HG03159 (cell line): ENCODE measurements around the gene GMPPA.

ENCODE experiments used
- ATAC-seq: cut with Tn5 transposase; IDR thresholded peaks from one replicate; pipeline ENCODE4 v1.9.1; 2021; ENCODE audit warnings: mild to moderate bottlenecking, moderate library complexity; ENCODE audit not compliant: unreplicated experiment

The GMPPA gene

GRCh38 chr2:219467736-219468075 lies 31.0 kb upstream of the GMPPA start:
- ATAC-seq, result no peak

DNA sequence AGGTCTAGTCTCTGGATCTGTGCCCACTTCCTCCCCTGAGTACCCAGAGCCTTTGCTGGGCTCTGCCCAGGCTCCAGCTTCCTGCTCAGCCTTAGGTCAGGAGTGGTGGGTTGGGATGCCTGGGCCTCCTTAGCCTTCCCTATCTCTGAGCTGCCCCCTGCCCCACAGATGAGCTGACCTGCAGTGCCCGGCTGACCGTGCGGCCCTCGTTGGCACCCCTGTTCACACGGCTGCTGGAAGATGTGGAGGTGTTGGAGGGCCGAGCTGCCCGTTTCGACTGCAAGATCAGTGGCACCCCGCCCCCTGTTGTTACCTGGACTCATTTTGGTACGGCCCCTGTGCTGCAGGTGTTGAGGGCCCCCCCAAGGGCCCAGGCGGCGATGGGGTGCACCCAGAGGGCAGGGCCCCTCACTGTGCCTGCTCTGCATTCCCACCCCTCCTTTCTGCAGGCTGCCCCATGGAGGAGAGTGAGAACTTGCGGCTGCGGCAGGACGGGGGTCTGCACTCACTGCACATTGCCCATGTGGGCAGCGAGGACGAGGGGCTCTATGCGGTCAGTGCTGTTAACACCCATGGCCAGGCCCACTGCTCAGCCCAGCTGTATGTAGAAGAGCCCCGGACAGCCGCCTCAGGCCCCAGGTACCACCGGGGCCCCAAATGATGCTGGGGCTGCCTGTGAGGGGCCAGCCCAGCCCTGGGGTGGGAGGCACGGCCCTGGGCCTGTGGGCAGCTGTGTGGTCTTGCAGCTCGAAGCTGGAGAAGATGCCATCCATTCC lies 30.1 kb upstream of the GMPPA start:
- no peak for ATAC-seq

GRCh38 chr2:219469186-219469724 lies 29.4 kb upstream of the GMPPA start:
- no peak for ATAC-seq

- ATAC-seq, result no peak
Observed at GRCh38 chr2:219470429-219470828, 28.3 kb upstream of the GMPPA start.

DNA sequence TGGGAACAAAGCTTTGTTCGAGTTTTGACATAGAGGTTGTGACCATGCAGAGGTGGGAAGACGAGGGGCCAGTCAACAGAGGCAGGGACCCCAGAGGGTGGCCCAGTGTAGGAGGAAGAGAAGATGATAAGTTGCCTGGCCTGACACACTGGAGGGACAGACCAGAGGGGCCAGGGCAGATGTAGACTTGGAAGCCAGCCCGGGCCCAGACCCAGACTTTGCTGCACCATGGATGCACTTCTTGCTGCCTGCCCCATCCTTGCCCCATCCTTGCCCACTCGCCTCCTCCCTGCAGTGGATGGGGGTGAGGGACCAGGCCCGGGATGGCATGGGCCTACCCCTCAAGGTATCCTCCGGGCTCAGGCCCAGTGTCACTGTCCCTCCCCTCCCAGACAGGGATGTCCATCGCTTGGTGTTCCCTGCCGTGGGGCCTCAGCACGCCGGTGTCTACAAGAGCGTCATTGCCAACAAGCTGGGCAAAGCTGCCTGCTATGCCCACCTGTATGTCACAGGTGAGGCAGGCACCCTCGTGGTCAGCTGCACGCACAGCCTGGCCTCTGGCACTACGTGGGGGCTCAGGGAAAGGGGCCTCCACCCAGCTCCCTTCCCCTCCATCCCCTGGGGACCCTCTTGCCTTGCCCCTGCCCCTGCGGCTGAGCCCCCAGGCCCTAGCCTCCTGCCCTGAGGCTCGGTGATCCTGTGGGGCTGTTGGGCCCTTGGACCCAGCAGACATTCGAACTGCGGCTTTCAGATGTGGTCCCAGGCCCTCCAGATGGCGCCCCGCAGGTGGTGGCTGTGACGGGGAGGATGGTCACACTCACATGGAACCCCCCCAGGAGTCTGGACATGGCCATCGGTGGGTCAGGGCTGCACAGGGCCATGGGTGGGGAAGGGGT lies 27.0 kb upstream of the GMPPA start:
- ATAC-seq, result no peak

DNA sequence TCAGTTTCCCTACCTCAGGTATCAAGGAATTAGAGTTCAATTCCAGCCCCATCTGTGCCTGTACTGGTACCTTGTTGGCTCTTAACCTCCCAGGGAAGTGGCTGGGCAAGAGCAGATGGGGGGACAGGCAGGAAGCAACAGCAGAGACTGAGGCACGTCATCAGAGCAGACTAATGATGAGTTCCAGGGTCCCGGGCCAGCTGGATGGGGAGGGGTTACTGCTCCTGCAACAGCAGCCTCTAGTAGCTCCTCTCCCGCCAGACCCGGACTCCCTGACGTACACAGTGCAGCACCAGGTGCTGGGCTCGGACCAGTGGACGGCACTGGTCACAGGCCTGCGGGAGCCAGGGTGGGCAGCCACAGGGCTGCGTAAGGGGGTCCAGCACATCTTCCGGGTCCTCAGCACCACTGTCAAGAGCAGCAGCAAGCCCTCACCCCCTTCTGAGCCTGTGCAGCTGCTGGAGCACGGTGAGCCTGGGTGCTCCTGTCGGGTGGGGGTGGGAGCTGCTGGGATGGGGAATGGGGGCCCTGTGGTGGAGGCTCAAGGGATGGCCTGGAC lies 26.0 kb upstream of the GMPPA start:
- ATAC-seq, result no peak

DNA sequence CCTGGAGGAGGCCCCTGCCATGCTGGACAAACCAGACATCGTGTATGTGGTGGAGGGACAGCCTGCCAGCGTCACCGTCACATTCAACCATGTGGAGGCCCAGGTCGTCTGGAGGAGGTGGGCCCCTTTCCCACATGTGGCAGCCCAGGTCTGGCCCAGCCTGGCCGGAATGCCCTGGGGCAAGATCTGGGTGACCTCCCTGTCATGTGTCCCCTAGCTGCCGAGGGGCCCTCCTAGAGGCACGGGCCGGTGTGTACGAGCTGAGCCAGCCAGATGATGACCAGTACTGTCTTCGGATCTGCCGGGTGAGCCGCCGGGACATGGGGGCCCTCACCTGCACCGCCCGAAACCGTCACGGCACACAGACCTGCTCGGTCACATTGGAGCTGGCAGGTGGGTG lies 25.2 kb upstream of the GMPPA start:
- ATAC-seq, result no peak

DNA sequence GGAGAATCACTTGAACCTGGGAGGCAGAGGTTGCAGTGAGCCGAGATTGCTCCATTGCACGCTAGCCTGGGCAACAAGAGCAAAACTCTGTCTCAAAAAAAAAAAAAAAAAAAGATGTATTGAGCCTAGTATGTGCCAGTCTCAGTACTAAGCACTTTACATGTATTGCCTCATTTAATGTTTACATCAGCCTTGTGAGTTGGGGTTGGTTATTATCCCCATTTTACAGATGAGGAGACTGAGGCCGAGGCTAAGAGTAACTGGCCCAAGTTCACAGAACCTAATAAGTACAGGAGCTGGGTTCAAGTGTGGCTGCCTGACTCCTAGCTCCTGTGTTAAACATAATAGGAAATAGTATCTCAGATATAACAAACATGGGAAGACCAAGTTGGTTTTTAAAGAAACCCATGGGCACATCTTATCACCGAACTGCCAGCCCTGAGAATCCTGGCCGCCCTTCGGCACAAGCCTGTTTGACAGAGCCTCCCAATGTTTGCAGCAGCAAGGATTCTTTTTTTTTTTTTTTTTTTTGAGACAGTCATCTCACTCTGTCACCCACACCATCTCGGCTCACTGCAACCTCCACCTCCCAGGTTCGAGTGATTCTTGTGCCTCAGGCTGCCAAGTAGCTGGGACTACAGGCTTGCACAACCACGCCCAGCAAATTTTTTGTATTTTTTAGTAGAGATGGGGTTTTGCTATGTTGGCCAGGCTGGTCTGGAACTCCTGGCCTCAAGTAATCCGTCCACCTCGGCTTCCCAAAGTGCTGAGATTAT lies 24.2 kb upstream of the GMPPA start:
- no peak for ATAC-seq

- ATAC-seq, result no peak
Observed at GRCh38 chr2:219475278-219475677, 23.4 kb upstream of the GMPPA start.

- ATAC-seq, result peak; percentile 62
Observed at GRCh38 chr2:219475697-219476651, 22.7 kb upstream of the GMPPA start.

- ATAC-seq, result no peak
Observed at GRCh38 chr2:219476652-219477151, 22.0 kb upstream of the GMPPA start.

DNA sequence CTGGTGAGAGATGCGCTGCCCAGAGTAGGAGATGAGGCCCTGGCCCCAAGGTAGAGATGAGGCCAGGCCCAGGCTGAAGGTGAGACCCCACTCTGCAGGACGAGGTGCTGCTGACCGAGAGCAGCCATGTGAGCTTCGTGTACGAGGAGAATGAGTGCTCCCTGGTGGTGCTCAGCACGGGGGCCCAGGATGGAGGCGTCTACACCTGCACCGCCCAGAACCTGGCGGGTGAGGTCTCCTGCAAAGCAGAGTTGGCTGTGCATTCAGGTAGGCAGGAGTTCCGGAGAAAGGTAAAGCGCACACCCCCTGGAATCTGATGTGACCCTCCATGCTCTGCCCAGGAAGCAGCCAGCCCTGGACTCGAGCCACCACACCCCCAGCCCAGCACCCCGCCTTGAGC lies 21.5 kb upstream of the GMPPA start:
- ATAC-seq, result no peak

DNA sequence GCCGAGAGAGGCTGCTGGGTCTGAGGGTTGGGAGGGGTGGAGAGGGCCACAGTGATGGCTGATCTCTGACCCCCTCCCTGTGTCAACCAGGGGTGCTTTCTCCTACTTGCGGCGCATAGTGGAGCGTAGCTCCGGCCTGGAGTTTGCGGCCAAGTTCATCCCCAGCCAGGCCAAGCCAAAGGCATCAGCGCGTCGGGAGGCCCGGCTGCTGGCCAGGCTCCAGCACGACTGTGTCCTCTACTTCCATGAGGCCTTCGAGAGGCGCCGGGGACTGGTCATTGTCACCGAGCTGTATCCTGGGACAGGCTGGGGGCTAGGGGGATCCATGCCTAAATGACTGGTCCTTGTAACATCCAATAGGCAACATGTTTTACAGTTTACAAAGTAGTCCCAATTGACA lies 20.9 kb upstream of the GMPPA start:
- no peak for ATAC-seq

DNA sequence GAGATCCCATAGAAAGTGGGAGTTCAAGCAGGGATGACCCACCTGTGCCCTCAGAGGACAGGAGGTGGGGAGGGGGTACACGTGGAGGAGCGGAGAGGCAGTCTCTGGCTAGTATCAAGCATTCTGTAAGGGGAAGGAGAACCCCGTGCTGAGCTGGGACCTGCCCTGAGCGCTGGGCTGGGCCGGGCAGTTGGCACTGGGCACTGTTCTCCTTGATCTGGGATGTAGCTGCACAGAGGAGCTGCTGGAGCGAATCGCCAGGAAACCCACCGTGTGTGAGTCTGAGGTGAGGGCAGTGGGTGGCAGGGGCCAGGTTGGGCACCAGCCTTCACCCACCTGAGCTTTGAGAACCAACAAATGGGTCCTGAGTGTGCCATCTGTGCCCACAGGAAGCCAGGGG lies 19.8 kb upstream of the GMPPA start:
- no peak for ATAC-seq

GRCh38 chr2:219480004-219480403 lies 18.7 kb upstream of the GMPPA start:
- no peak for ATAC-seq

GRCh38 chr2:219482674-219483405 lies 15.9 kb upstream of the GMPPA start:
- no peak for ATAC-seq

DNA sequence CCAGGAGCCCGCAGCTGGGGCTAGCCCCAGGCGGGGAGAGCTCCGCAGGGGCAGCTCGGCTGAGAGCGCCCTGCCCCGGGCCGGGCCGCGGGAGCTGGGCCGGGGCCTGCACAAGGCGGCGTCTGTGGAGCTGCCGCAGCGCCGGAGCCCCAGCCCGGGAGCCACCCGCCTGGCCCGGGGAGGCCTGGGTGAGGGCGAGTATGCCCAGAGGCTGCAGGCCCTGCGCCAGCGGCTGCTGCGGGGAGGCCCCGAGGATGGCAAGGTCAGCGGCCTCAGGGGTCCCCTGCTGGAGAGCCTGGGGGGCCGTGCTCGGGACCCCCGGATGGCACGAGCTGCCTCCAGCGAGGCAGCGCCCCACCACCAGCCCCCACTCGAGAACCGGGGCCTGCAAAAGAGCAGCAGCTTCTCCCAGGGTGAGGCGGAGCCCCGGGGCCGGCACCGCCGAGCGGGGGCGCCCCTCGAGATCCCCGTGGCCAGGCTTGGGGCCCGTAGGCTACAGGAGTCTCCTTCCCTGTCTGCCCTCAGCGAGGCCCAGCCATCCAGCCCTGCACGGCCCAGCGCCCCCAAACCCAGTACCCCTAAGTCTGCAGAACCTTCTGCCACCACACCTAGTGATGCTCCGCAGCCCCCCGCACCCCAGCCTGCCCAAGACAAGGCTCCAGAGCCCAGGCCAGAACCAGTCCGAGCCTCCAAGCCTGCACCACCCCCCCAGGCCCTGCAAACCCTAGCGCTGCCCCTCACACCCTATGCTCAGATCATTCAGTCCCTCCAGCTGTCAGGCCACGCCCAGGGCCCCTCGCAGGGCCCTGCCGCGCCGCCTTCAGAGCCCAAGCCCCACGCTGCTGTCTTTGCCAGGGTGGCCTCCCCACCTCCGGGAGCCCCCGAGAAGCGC lies 15.0 kb upstream of the GMPPA start:
- ATAC-seq, result no peak
